ENCODE results near the gene TSHZ2. TPM values are rescaled to one million over a fixed set of nuclear protein-coding genes. Genes with fewer than 3 reads are reported as not detected.

Gene TSHZ2
- total and polyA plus RNA-seq, 2 experiments from 2014 or later, result 10.4 to 32.0 TPM

DNA sequence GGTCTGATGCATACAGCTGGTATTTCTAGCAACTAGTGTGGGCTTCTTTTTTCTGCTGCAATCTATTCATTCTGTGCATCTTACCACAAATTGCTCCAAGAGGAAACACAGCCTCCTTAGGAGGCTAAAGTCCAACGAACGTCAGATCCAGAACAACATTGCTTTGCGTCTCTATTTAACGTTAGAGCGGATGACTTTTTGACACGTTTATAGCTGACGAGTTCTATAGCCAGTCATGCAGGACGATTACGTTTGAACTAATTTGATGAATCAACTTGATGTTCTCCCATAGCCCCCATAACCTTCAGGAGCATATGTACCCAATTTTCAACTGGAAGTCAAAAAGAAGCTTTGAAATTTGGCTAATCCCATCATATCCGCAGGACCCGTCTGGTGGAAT, 59.9 kb downstream of the TSHZ2 start:
- Histone ChIP-seq H3K27ac (no peak overlapping the region), H3K9me3 (ENCODE audit: low read depth) (no peaks in the 10 kb centered on the region), H3K4me1 (ENCODE audit: low read depth) (peaks cover 9% of the 10 kb centered on the region), H3K36me3 (no peaks in the 10 kb centered on the region), H3K27me3 (no peaks in the 10 kb centered on the region), H3K4me3 (no peak overlapping the region)
- no peak for DNase-seq (ENCODE audit: low read depth in 1 of 2, low spot score in 1 of 2)
- TF ChIP-seq, protein P1, sequence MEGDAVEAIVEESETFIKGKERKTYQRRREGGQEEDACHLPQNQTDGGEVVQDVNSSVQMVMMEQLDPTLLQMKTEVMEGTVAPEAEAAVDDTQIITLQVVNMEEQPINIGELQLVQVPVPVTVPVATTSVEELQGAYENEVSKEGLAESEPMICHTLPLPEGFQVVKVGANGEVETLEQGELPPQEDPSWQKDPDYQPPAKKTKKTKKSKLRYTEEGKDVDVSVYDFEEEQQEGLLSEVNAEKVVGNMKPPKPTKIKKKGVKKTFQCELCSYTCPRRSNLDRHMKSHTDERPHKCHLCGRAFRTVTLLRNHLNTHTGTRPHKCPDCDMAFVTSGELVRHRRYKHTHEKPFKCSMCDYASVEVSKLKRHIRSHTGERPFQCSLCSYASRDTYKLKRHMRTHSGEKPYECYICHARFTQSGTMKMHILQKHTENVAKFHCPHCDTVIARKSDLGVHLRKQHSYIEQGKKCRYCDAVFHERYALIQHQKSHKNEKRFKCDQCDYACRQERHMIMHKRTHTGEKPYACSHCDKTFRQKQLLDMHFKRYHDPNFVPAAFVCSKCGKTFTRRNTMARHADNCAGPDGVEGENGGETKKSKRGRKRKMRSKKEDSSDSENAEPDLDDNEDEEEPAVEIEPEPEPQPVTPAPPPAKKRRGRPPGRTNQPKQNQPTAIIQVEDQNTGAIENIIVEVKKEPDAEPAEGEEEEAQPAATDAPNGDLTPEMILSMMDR (IDR thresholded peaks at IDR 0.05; ENCODE audit: low read depth, low read length), result no peak

- H3K36me3 ChIP-seq, result no peaks in the 10 kb centered on the region
- no peak overlapping the region for H3K27ac ChIP-seq
- DNase-seq (ENCODE audit: low read depth in 1 of 2, low spot score in 1 of 2), result peak in 1 of 2 donors; percentile 97
- no peaks in the 10 kb centered on the region for H3K9me3 ChIP-seq (ENCODE audit: low read depth)
- H3K4me3 ChIP-seq, result no peak overlapping the region
- TF ChIP-seq, protein P1 (IDR thresholded peaks at IDR 0.05; ENCODE audit: low read depth, low read length), result no peak
- no peaks in the 10 kb centered on the region for H3K27me3 ChIP-seq
- H3K4me1 ChIP-seq (ENCODE audit: low read depth), result peaks cover 6% of the 10 kb centered on the region
These were observed 60.3 kb downstream of the TSHZ2 start for GRCh38 chr20:53032478-53032932.

- Histone ChIP-seq H3K4me3 (no peak overlapping the region), H3K4me1 (ENCODE audit: low read depth) (peaks cover 3% of the 10 kb centered on the region), H3K27ac (no peak overlapping the region), H3K36me3 (no peaks in the 10 kb centered on the region), H3K27me3 (no peaks in the 10 kb centered on the region), H3K9me3 (ENCODE audit: low read depth) (no peaks in the 10 kb centered on the region)
- TF ChIP-seq, protein P1 (IDR thresholded peaks at IDR 0.05; ENCODE audit: low read depth, low read length), result no peak
- DNase-seq (ENCODE audit: low read depth in 1 of 2, low spot score in 1 of 2), result no peak
These were observed 61.0 kb downstream of the TSHZ2 start for GRCh38 chr20:53033176-53033575.

- peak in 1 of 2 donors; percentile 13 for DNase-seq (ENCODE audit: low read depth in 1 of 2, low spot score in 1 of 2)
- Histone ChIP-seq H3K4me1 (ENCODE audit: low read depth) (peaks cover 3% of the 10 kb centered on the region), H3K36me3 (no peaks in the 10 kb centered on the region), H3K4me3 (no peak overlapping the region), H3K27ac (no peak overlapping the region), H3K27me3 (no peaks in the 10 kb centered on the region), H3K9me3 (ENCODE audit: low read depth) (no peaks in the 10 kb centered on the region)
- TF ChIP-seq, protein P1 (IDR thresholded peaks at IDR 0.05; ENCODE audit: low read depth, low read length), result no peak
These were observed 62.7 kb downstream of the TSHZ2 start for GRCh38 chr20:53034899-53035298.

- H3K27me3 ChIP-seq, result no peaks in the 10 kb centered on the region
- DNase-seq (ENCODE audit: low read depth in 1 of 2, low spot score in 1 of 2), result no peak
- H3K4me1 ChIP-seq (ENCODE audit: low read depth), result peaks cover 3% of the 10 kb centered on the region
- TF ChIP-seq, protein P1 (IDR thresholded peaks at IDR 0.05; ENCODE audit: low read depth, low read length), result no peak
- no peak overlapping the region for H3K4me3 ChIP-seq
- no peaks in the 10 kb centered on the region for H3K9me3 ChIP-seq (ENCODE audit: low read depth)
- no peak overlapping the region for H3K27ac ChIP-seq
- H3K36me3 ChIP-seq, result no peaks in the 10 kb centered on the region
These were observed 64.8 kb downstream of the TSHZ2 start for GRCh38 chr20:53036992-53037391.

GRCh38 chr20:53037621-53038020, 65.5 kb downstream of the TSHZ2 start:
- Histone ChIP-seq H3K36me3 (no peaks in the 10 kb centered on the region), H3K9me3 (ENCODE audit: low read depth) (no peaks in the 10 kb centered on the region), H3K4me1 (ENCODE audit: low read depth) (peaks cover 3% of the 10 kb centered on the region), H3K27me3 (no peaks in the 10 kb centered on the region), H3K4me3 (no peak overlapping the region), H3K27ac (no peak overlapping the region)
- no peak for DNase-seq (ENCODE audit: low read depth in 1 of 2, low spot score in 1 of 2)
- TF ChIP-seq, protein P1 (IDR thresholded peaks at IDR 0.05; ENCODE audit: low read depth, low read length), result no peak

Measured in cardiac muscle cell (in vitro differentiated cells and primary cell).